Activated naive CD8-positive, alpha-beta T cell treated with anti-CD3 and anti-CD28 coated beads for 36 hours (primary cell): ENCODE data around the gene FCGR3A. TPM values are rescaled to one million over a fixed set of nuclear protein-coding genes. Genes with fewer than 3 reads are reported as not detected.
"Not testable (repeated sequence)": the region's sequence is repeated elsewhere in the genome, so short reads cannot be mapped to it uniquely, and the experiment has no call there.

ENCODE experiments used
- DNase-seq: peaks from one replicate; pipeline ENCODE4 v3.0.0; 2021
- H3K27ac Mint-ChIP-seq: one replicate; pipeline ENCODE4 v1.8.0; 2022; ENCODE audit warnings: mild to moderate bottlenecking, moderate library complexity, mixed read lengths
- H3K27me3 Mint-ChIP-seq: one replicate; pipeline ENCODE4 v1.8.0; 2022; ENCODE audit warnings: mild to moderate bottlenecking, mixed read lengths
- H3K36me3 Mint-ChIP-seq: one replicate; pipeline ENCODE4 v1.8.0; 2021; ENCODE audit warnings: mild to moderate bottlenecking, mixed read lengths
- H3K4me1 Mint-ChIP-seq: one replicate; pipeline ENCODE4 v1.8.0; 2021; ENCODE audit warnings: mixed read lengths
- H3K4me3 Mint-ChIP-seq: one replicate; pipeline ENCODE4 v1.8.0; 2022; ENCODE audit warnings: mild to moderate bottlenecking, moderate library complexity, mixed read lengths
- H3K9me3 Mint-ChIP-seq: one replicate; pipeline ENCODE4 v1.8.0; 2022; ENCODE audit warnings: mixed read lengths
- total RNA-seq, 2 experiments: library from RNA; stranded (reverse); gene quantifications; one replicate each; pipeline ENCODE4 v1.2.3, GENCODE V29; 2021

The FCGR3A gene
- total RNA-seq, 2 experiments from 2014 or later = not detected

DNA sequence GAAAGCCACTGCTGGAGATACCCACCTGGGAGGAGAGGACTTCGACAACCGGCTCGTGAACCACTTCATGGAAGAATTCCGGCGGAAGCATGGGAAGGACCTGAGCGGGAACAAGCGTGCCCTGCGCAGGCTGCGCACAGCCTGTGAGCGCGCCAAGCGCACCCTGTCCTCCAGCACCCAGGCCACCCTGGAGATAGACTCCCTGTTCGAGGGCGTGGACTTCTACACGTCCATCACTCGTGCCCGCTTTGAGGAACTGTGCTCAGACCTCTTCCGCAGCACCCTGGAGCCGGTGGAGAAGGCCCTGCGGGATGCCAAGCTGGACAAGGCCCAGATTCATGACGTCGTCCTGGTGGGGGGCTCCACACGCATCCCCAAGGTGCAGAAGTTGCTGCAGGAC lies 24.3 kb downstream of the FCGR3A start:
- Mint-ChIP-seq H3K4me1 (peaks cover 10% of the 10 kb centered on the region), H3K27me3 (peaks cover 20% of the 10 kb centered on the region), H3K4me3 (peak overlapping the region; percentile 64)
- not testable (repeated sequence) for DNase-seq, H3K9me3 Mint-ChIP-seq, H3K36me3 Mint-ChIP-seq, H3K27ac Mint-ChIP-seq

DNA sequence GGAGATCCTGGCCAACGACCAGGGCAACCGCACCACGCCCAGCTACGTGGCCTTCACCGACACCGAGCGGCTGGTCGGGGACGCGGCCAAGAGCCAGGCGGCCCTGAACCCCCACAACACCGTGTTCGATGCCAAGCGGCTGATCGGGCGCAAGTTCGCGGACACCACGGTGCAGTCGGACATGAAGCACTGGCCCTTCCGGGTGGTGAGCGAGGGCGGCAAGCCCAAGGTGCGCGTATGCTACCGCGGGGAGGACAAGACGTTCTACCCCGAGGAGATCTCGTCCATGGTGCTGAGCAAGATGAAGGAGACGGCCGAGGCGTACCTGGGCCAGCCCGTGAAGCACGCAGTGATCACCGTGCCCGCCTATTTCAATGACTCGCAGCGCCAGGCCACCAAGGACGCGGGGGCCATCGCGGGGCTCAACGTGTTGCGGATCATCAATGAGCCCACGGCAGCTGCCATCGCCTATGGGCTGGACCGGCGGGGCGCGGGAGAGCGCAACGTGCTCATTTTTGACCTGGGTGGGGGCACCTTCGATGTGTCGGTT lies 24.8 kb downstream of the FCGR3A start:
- not testable (repeated sequence) for H3K36me3 Mint-ChIP-seq, H3K4me1 Mint-ChIP-seq, H3K27ac Mint-ChIP-seq, H3K9me3 Mint-ChIP-seq, DNase-seq
- Mint-ChIP-seq H3K4me3 (peak overlapping the region; percentile 64), H3K27me3 (peaks cover 15% of the 10 kb centered on the region)

DNA sequence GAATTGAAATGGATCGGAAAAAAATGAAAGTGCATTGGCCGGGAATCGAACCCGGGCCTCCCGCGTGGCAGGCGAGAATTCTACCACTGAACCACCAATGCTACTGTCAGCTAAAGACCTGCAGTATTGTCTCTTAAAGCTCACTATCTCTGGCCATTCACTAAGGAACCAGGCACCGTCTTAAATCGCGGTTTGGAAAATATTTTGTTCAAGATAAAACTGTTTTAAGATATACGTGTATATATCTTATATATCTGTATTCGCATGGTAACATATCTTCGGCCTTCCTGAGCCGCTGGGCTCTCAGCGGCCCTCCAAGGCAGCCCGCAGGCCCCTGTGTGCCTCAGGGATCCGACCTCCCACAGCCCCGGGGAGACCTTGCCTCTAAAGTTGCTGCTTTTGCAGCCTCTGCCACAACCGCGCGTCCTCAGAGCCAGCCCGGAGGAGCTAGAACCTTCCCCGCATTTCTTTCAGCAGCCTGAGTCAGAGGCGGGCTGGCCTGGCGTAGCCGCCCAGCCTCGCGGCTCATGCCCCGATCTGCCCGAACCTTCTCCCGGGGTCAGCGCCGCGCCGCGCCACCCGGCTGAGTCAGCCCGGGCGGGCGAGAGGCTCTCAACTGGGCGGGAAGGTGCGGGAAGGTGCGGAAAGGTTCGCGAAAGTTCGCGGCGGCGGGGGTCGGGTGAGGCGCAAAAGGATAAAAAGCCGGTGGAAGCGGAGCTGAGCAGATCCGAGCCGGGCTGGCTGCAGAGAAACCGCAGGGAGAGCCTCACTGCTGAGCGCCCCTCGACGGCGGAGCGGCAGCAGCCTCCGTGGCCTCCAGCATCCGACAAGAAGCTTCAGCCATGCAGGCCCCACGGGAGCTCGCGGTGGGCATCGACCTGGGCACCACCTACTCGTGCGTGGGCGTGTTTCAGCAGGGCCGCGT lies 25.5 kb downstream of the FCGR3A start, which contains the start of gene HSPA6:
HSPA6 (plus strand) TSS at position 724 of the 925 bp plus-strand sequence; CDS start at position 843, 119 bp downstream.
- Mint-ChIP-seq H3K27ac (peak within 1 kb of the TSS; percentile 88), H3K4me3 (peak within 1 kb of the TSS; percentile 79), H3K27me3 (peaks cover 14% of the 10 kb centered on the region)
- DNase-seq = peak; percentile 62
- H3K4me1 Mint-ChIP-seq, H3K36me3 Mint-ChIP-seq, H3K9me3 Mint-ChIP-seq: not testable (repeated sequence)

DNA sequence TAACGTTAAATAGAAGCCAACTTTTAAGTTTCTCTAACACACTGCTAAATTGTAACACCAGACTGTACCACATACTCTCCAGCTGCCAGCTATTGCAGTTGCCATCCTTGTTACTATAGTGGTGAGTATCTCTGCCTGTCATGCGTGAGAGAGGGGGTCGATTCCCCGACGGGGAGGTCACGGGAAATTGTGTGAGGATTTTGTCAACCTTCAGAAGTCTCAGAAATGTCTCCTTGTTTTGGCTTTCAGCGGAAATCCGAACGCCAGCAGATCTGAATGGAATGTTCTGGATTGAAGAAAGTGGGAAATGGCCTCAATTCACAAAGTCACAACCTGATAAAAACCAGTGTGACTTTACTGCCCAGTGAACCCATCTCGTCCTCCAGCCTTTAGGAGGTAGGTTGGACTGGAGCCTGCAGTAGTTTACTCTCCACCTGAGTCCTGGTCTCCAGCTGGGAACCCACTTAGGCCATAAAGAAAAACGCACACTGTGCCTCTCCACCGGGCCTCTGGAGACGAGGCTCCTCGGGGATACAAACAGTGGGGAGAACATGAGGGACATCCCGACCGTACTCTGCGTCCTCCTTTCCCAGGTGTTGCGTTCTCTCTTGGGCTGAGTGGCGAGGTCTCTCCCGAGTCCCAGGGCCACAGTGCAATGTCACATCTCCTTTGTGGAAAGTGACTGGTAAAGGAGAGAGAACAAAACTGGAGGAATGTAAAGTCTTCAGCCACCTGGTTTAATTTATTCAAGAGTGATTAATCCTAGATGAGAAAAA lies 26.4 kb downstream of the FCGR3A start:
- not testable (repeated sequence) for H3K4me1 Mint-ChIP-seq, H3K9me3 Mint-ChIP-seq, DNase-seq, H3K36me3 Mint-ChIP-seq
- H3K27ac Mint-ChIP-seq = peak overlapping the region; percentile 88
- peaks cover 14% of the 10 kb centered on the region for H3K27me3 Mint-ChIP-seq
- H3K4me3 Mint-ChIP-seq = peak overlapping the region; percentile 79

DNA sequence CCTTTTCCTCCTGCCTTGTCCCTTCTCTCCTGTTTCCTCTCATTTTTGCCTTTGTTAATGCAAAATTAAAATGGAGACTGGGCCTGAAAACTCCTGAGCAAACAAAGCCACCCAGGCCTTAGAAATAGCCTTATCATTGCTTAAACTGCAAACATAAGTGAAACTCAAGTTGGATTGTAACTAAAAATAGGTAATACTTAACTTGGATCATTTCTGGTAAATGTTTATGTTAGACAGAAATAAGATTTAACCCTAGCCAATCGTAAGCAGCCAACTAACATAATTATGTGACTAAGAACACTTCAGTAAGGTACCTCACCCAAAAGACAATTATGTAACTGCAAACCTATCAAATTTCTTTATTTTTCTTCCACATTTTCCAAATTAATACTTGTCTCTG lies 35.7 kb downstream of the FCGR3A start:
- not testable (repeated sequence) for H3K36me3 Mint-ChIP-seq, H3K27me3 Mint-ChIP-seq, H3K4me3 Mint-ChIP-seq, DNase-seq, H3K27ac Mint-ChIP-seq, H3K9me3 Mint-ChIP-seq, H3K4me1 Mint-ChIP-seq

DNA sequence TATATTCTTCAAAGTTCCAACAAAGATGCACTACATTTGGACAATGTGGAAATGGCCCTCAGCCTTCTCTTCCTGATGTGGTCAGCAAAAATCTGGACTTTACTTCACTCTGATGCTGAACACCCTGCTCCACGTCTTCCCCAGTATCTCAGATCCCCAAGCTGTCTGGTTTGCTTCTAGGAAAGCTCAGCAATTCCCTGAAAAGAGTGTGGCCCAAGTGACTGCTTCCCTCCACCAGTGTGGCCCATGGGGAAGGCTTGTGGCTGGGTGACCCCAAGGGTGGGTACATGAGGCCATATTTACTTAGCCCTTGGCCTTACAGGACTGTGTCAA lies 36.2 kb downstream of the FCGR3A start:
- not testable (repeated sequence) for H3K9me3 Mint-ChIP-seq

DNA sequence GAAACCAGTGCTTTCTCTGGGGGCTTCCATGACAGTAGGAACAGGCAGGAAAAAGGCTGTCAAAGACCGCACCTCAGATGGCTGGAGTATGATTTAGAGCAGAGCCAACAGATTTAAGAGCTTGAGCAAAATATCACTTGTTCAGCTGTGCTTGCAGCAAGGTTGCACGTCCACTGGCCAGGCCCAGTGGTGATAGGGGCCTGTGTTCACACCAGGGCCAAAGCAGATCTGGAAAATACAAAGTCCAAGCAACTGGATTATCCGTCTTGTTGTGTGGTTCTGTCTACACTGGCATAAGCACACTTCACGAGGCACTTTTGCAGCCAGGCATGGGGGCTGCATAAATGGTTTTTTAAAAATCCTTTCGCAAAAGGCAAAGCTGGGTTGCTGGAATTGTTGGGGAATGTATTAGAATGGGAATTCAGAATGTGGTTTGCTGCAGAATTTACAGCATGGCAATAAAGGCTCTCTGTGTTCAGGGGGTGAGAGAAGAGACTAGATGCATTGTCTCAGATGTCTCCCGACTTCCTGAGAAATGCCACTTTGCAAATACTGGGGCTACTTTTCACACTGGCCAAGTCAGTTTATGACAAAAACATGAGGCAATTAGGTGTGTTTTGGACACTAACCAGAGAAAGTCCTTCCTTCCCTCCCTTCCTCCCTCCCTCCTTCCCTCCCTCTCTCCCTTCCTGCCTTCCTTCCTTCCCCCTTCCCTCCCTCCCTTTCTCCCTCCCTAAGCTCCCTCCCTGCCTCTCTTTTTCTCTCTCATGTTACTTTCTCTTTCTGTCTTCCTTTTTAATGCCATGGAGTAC lies 36.8 kb downstream of the FCGR3A start:
- not testable (repeated sequence) for H3K36me3 Mint-ChIP-seq, H3K27ac Mint-ChIP-seq, DNase-seq, H3K4me1 Mint-ChIP-seq, H3K4me3 Mint-ChIP-seq, H3K9me3 Mint-ChIP-seq, H3K27me3 Mint-ChIP-seq

More for the DNA sequence above, 36.2 kb downstream of the FCGR3A start:
- not testable (repeated sequence) for H3K27me3 Mint-ChIP-seq, H3K27ac Mint-ChIP-seq, H3K4me1 Mint-ChIP-seq, H3K4me3 Mint-ChIP-seq, DNase-seq, H3K36me3 Mint-ChIP-seq

DNA sequence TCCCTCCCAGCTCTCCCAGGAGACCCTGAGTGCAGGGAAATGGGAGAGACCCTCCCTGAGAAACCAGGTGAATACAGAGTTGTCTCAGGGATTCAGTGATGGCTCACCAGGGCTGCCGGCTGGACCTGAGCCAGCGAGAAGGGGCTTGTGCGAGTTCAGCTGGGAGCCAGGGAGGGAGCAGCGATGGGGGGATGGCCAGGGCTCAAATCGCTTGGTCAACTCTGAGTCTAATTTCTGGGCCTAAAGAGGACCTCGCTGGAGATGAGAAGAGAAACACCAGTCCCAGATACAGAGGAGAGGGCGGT lies 37.9 kb downstream of the FCGR3A start:
- no peak overlapping the region for H3K27ac Mint-ChIP-seq
- H3K9me3 Mint-ChIP-seq = no peaks in the 10 kb centered on the region
- no peak for DNase-seq
- H3K4me1 Mint-ChIP-seq = no peaks in the 10 kb centered on the region
- H3K36me3 Mint-ChIP-seq = no peaks in the 10 kb centered on the region
- peaks cover 16% of the 10 kb centered on the region for H3K27me3 Mint-ChIP-seq
- H3K4me3 Mint-ChIP-seq = no peak overlapping the region

DNA sequence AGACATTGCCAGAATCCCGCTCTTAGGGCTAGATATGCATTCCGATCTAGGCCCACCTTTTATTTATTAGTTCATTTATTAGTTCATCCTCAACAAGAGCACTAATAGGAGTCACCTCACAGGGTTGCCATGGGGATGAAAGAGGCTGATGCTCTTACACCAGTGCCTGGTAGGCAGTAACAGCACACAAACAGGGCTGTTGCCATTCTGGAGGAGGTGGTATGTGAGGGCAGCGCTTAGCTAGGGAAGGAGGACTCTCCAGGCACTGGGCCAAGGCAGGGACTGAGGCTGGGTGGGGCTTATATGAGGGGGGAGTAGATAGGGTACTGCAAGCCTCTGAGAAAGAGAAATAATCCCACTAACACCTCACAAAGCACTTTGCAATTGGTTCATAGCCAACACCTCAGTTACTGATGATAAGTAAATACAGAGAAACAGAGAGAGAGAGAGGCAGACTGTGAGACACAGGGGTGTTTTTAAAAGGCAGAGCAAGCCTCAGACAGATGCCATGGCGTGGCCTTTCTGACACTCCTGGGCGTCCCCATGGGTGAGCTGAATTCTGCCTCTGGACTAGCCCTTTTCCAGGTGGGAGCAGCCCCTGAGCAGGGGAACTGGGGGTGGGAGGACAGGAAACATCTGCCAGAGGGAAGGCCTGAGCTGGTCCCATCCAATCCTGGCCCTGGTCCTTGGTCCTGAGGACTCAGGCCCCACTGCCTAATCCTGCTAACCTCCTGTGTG lies 38.4 kb downstream of the FCGR3A start:
- Mint-ChIP-seq H3K4me1 (peaks cover 3% of the 10 kb centered on the region), H3K4me3 (no peak overlapping the region), H3K9me3 (no peaks in the 10 kb centered on the region), H3K36me3 (no peaks in the 10 kb centered on the region), H3K27ac (no peak overlapping the region), H3K27me3 (peaks cover 21% of the 10 kb centered on the region)
- DNase-seq = no peak

DNA sequence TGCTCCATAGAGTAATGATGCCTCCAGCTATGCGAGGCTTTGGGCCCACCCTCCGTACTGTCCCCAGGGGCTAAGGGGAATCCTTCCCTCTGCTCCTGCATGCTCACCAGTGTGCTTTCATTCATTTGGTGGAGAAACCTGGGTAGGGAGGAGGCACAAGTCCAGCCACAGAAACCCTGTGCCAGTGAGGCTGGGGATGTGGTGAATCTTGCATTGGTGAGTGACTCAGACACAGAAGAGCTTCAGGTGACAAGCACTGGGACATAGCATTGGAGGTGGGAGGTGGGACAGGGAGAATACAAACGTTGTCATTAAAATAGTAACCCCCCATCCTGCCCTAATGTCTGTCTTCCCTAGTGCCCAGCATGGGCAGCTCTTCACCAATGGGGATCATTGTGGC lies 39.1 kb downstream of the FCGR3A start:
- peaks cover 26% of the 10 kb centered on the region for H3K27me3 Mint-ChIP-seq
- no peaks in the 10 kb centered on the region for H3K9me3 Mint-ChIP-seq
- DNase-seq = no peak
- H3K27ac Mint-ChIP-seq = no peak overlapping the region
- no peak overlapping the region for H3K4me3 Mint-ChIP-seq
- peaks cover 6% of the 10 kb centered on the region for H3K4me1 Mint-ChIP-seq
- H3K36me3 Mint-ChIP-seq = no peaks in the 10 kb centered on the region

DNA sequence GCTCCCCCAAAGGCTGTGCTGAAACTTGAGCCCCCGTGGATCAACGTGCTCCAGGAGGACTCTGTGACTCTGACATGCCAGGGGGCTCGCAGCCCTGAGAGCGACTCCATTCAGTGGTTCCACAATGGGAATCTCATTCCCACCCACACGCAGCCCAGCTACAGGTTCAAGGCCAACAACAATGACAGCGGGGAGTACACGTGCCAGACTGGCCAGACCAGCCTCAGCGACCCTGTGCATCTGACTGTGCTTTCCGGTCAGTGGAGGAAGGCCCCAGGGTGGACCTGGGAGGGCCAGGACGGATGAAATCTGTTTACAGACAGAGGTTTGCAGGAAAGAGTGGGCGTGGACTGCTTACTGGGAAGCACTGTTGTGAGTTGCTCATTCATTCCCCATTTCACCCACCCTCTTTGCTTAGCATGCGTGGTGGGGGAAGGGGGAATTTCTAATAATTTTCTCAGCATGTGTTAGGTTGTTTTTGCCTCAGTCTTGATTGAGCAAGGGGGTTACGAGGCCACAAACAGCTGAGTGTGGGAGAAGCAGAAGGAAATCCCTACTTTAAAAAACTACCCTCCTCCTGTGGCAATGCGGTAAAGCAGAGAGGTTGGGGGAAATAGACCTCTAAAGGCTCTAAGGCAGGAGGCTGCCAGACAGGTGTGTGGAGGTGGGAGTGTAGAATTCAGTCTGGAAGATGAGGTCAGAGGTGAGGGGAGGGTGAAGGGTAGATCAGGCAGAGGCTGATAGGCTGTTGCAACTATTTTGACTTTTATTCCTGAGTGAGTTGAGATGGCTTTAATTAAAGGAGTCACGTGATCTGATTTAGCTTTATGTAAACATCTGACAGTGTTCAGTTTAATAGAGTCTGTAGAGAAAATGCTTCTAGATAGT lies 43.0 kb downstream of the FCGR3A start:
- Mint-ChIP-seq H3K27ac (no peak overlapping the region), H3K4me3 (no peak overlapping the region), H3K36me3 (no peaks in the 10 kb centered on the region), H3K9me3 (no peaks in the 10 kb centered on the region), H3K27me3 (peaks cover 51% of the 10 kb centered on the region), H3K4me1 (peaks cover 7% of the 10 kb centered on the region)
- DNase-seq = no peak

DNA sequence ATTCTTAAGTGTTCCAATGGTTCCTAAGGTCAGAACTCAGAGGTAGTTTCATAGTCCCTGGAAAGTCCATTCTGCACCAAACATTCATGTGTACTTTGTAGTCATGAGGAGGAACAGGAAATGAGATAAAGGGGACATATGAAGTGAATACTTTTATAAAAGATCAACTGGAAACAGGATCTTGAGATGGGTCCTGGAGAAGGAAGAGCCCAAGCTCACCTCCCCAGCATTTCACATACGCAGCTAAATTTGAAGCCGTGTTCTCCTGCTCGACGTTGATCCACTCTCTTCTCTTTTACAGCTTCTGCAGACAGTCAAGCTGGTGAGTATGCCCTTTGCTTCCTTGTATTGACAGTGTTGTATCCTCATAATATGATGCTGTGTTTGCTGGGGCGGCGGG lies 43.9 kb downstream of the FCGR3A start:
- no peak for DNase-seq
- Mint-ChIP-seq H3K4me3 (no peak overlapping the region), H3K9me3 (no peaks in the 10 kb centered on the region), H3K27me3 (peaks cover 55% of the 10 kb centered on the region), H3K36me3 (no peaks in the 10 kb centered on the region), H3K27ac (no peak overlapping the region), H3K4me1 (peaks cover 7% of the 10 kb centered on the region)

DNA sequence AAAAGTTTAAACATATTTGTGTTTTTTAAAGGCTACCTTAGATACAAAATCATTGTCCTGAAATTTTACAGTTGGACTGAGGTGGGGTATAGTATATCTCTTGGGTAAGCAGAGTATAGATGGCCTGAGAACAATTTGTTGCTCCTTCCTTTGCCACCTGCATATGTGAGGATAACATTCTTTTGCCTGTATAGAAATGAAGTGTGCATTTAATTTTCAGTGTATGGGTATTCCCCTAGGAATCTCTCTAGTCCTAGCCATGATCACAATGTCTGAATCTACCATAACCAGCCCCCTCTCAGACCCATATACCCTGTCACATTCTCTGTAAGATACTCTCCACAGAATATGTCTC lies 46.2 kb downstream of the FCGR3A start:
- peaks cover 64% of the 10 kb centered on the region for H3K27me3 Mint-ChIP-seq
- H3K4me1 Mint-ChIP-seq = peaks cover 15% of the 10 kb centered on the region
- H3K4me3 Mint-ChIP-seq = no peak overlapping the region
- DNase-seq = no peak
- no peaks in the 10 kb centered on the region for H3K36me3 Mint-ChIP-seq
- H3K27ac Mint-ChIP-seq = no peak overlapping the region
- H3K9me3 Mint-ChIP-seq = no peaks in the 10 kb centered on the region
